ENCODE data around the gene GRM7. TPM values are rescaled to one million over a fixed set of nuclear protein-coding genes. Genes with fewer than 3 reads are reported as not detected.

Gene GRM7
- total and polyA plus RNA-seq, 12 donors: 0.27 to 7.8 (median 3.2) TPM; not detected in 3

DNA sequence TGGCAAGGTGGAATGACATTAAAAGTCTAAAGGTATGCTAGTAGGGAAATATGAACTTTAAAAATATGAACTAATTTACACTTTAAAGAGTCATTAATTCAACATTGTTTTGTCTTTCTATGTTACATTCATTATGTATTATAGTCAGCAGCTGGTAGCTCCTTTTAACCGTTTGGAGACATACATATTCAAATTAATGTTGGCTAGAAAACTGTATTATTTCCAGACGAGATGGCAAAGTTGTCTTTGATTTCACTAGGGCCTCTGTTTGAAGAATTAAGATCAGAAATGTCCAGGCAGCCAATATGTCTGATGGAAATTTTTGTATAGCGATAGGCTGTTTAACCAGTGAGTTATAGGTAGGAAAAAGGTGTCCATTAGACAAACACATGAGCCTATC is 817.6 kb downstream of the GRM7 start:
- no peak for DNase-seq
- TF ChIP-seq POLR2A (IDR thresholded peaks at IDR 0.05): no peak
- TF ChIP-seq, protein P1, sequence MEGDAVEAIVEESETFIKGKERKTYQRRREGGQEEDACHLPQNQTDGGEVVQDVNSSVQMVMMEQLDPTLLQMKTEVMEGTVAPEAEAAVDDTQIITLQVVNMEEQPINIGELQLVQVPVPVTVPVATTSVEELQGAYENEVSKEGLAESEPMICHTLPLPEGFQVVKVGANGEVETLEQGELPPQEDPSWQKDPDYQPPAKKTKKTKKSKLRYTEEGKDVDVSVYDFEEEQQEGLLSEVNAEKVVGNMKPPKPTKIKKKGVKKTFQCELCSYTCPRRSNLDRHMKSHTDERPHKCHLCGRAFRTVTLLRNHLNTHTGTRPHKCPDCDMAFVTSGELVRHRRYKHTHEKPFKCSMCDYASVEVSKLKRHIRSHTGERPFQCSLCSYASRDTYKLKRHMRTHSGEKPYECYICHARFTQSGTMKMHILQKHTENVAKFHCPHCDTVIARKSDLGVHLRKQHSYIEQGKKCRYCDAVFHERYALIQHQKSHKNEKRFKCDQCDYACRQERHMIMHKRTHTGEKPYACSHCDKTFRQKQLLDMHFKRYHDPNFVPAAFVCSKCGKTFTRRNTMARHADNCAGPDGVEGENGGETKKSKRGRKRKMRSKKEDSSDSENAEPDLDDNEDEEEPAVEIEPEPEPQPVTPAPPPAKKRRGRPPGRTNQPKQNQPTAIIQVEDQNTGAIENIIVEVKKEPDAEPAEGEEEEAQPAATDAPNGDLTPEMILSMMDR (IDR thresholded peaks at IDR 0.05): no peak
- Histone ChIP-seq H3K27me3 (no peaks in the 10 kb centered on the region), H3K9me3 (replicated peaks in 1 of 3) (no peaks in the 10 kb centered on the region), H3K4me3 (no peak overlapping the region), H3K4me1 (replicated peaks in 1 of 2) (no peaks in the 10 kb centered on the region), H3K36me3 (replicated peaks in 1 of 2) (no peaks in the 10 kb centered on the region), H3K27ac (no peak overlapping the region)
- intact Hi-C loops (cut with DNase I): no loop called here
- WGBS, 4 donors: 74 to 86% (median 77%) methylated on average over 3 of the region's 3 CpGs

DNA sequence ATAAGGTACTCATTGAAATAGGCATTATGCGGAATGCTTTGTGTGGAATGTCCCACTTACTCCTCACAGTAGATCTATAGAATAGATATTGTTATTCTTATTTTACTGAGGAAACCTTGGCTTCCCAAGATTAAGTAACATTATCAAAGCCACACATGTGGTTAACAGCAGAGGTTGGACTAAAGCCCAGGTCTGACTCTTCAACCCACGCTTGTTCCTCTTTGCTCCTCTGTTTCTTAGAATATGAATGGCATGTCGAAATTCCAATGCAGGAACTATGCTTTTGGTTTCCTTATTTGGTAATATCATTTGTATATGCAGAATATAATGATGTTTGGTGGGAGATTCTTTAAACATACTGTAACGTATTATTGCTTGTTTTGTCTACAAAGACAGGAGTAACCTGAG is 821.9 kb downstream of the GRM7 start:
- H3K27ac ChIP-seq: no peak overlapping the region
- no peaks in the 10 kb centered on the region for H3K4me1 ChIP-seq (replicated peaks in 1 of 2)
- WGBS, 4 donors: 35 to 42% (median 37%) methylated on average over 4 of the region's 4 CpGs
- H3K27me3 ChIP-seq: no peaks in the 10 kb centered on the region
- H3K36me3 ChIP-seq (replicated peaks in 1 of 2): no peaks in the 10 kb centered on the region
- DNase-seq: peak in 6 of 7 donors; percentile 28 to 80 (median 51)
- intact Hi-C loops (cut with DNase I): no loop called here
- TF ChIP-seq POLR2A (IDR thresholded peaks at IDR 0.05): no peak
- TF ChIP-seq, protein P1 (IDR thresholded peaks at IDR 0.05): no peak
- no peaks in the 10 kb centered on the region for H3K9me3 ChIP-seq (replicated peaks in 1 of 3)
- no peak overlapping the region for H3K4me3 ChIP-seq

DNA sequence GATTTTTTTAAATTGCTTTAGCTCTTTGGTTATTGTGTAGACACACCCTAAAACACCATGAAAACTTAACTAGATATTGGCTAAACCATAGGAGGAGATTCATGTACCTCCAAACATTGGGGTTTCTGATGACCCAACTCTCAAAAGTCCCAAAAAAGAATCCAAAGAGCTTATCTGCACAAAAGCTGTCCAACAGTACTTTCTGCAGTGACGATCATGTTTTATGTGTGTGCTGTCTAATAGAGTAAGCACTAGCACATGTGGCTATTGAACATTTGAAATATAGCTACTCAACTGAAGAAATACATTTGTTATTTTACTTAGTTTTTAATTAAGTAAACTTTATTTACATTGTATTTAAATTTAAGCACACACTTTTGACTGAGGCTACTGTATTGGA is 822.5 kb downstream of the GRM7 start:
- WGBS, 4 donors: 53 to 73% (median 62%) methylated on average over 1 of the region's 1 CpG
- intact Hi-C loops (cut with DNase I): no loop called here
- Histone ChIP-seq H3K27ac (no peak overlapping the region), H3K27me3 (no peaks in the 10 kb centered on the region), H3K9me3 (replicated peaks in 1 of 3) (no peaks in the 10 kb centered on the region), H3K4me3 (no peak overlapping the region), H3K36me3 (replicated peaks in 1 of 2) (no peaks in the 10 kb centered on the region), H3K4me1 (replicated peaks in 1 of 2) (no peaks in the 10 kb centered on the region)
- TF ChIP-seq, protein P1 (IDR thresholded peaks at IDR 0.05): no peak
- DNase-seq: no peak

DNA sequence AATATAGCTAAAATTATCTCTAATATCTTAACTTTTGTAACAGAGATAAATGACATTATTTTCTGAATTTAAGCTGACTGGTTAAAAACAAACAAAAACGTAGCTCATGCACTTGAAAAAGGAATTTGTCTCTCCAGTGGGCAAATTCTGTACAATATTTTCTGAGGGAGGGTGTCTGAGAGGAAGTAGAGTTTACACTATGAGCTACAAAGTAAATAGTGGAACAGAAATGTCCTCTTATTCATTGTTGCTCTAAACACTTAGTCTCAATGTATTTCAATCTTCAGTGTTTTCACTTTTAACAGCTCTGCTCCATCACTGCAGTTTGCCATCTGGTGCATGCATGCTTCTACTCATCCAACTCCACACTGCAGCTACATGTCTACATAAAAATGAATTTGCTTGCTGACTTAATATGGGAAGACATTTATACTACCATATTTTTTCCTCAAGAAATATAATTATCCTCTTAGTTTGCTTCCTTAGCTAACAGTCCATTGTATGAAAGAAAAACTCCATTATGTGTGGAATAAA is 823.3 kb downstream of the GRM7 start:
- WGBS, 4 donors: 17 to 40% (median 24%) methylated on average over 1 of the region's 1 CpG
- Histone ChIP-seq H3K27ac (no peak overlapping the region), H3K36me3 (replicated peaks in 1 of 2) (no peaks in the 10 kb centered on the region), H3K9me3 (replicated peaks in 1 of 3) (no peaks in the 10 kb centered on the region), H3K27me3 (no peaks in the 10 kb centered on the region), H3K4me1 (replicated peaks in 1 of 2) (no peaks in the 10 kb centered on the region), H3K4me3 (no peak overlapping the region)
- TF ChIP-seq, protein P1 (IDR thresholded peaks at IDR 0.05): no peak
- no peak for DNase-seq
- intact Hi-C loops (cut with DNase I): no loop called here

All from adrenal gland (tissue), 12 donors.